Activated T-helper 17 cell treated with anti-CD3 and anti-CD28 coated beads, Interleukin-2, amount 50 U/mL, for 72 hours (primary cell): ENCODE measurements around the gene RASGRF1. TPM values are rescaled to one million over a fixed set of nuclear protein-coding genes. Genes with fewer than 3 reads are reported as not detected.
"Not testable (repeated sequence)": the region's sequence is repeated elsewhere in the genome, so short reads cannot be mapped to it uniquely, and the experiment has no call there.

ENCODE experiments used
- ATAC-seq: fragments of 150-1000 bp; cut with Tn5 transposase; replicated peaks from 2 replicates; pipeline ENCODE4 v1.10.0; 2021; ENCODE audit warnings: mild to moderate bottlenecking, moderate library complexity
- H3K27ac Mint-ChIP-seq: one replicate; pipeline ENCODE4 v1.8.0; 2022; ENCODE audit warnings: mixed read lengths
- H3K27me3 Mint-ChIP-seq: one replicate; pipeline ENCODE4 v1.8.0; 2022; ENCODE audit warnings: mixed read lengths
- H3K36me3 Mint-ChIP-seq: one replicate; pipeline ENCODE4 v1.8.0; 2022; ENCODE audit warnings: low read depth, mild to moderate bottlenecking, mixed read lengths
- H3K4me1 Mint-ChIP-seq: one replicate; pipeline ENCODE4 v1.8.0; 2022; ENCODE audit warnings: mixed read lengths
- H3K4me3 Mint-ChIP-seq: one replicate; pipeline ENCODE4 v1.8.0; 2022; ENCODE audit warnings: mild to moderate bottlenecking, mixed read lengths
- H3K9me3 Mint-ChIP-seq: one replicate; pipeline ENCODE4 v1.8.0; 2022; ENCODE audit warnings: mixed read lengths
- total RNA-seq, 2 donors: library from RNA; stranded (reverse); gene quantifications; one replicate each; pipeline ENCODE4 v1.2.3, GENCODE V29; 2022

Gene RASGRF1
- total RNA-seq, 2 donors from 2014 or later = not detected

- H3K4me3 Mint-ChIP-seq = no peak overlapping the region
- no peaks in the 10 kb centered on the region for H3K27me3 Mint-ChIP-seq
- peak overlapping the region; percentile 77 for H3K27ac Mint-ChIP-seq
- H3K36me3 Mint-ChIP-seq = peaks cover 94% of the 10 kb centered on the region
- peaks cover 2% of the 10 kb centered on the region for H3K9me3 Mint-ChIP-seq
- no peak for ATAC-seq
- H3K4me1 Mint-ChIP-seq = peaks cover 30% of the 10 kb centered on the region
These were observed 157.3 kb downstream of the RASGRF1 start for GRCh38 chr15:78933187-78933822.

- peaks cover 23% of the 10 kb centered on the region for H3K4me1 Mint-ChIP-seq
- H3K9me3 Mint-ChIP-seq = no peaks in the 10 kb centered on the region
These were observed 158.2 kb downstream of the RASGRF1 start for GRCh38 chr15:78932258-78932808.

DNA sequence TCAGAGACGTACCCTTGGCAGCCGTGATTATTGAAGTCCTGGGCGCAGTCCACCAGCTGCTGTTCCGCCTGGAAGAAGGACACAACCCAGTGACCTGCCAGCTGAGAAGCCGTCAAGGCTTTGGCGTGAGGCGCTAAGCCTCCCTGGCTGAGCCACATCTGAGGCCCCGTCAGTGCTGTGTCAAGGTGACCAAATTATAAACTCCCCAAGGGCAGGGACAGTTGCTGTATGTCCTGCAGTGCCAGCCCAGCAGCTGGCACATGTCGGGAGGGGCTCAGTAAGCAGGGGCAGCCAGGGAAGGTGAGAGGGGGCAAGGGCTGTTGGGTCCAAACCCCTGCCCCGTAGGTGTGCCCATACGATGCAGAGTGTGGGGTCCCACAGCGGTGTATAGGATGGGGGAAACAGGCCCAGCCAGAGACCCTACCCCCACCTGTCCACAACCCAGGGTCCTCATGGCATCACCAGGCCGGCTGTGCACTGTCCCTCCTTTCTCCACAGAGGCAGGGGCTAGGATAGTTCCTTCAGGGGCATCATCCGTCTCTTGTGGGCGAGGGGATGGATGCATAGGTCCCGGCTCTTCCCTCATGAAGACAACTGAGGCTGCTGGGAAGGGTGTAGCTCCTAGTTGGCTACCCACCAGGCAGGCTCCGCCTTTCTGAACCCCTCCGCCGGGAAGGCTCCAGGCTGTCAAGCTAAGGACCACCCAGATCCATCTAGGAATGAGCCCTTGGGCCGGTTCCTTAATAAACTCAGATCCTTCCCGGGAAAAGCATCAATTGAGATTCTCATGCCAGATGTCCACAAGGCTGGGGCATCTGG is 158.9 kb downstream of the RASGRF1 start:
- peak overlapping the region; percentile 52 for H3K27ac Mint-ChIP-seq
- no peak for ATAC-seq

More at GRCh38 chr15:78932258-78932808, 158.2 kb downstream of the RASGRF1 start:
- no peak for ATAC-seq
- peak overlapping the region; percentile 52 for H3K27ac Mint-ChIP-seq
- H3K36me3 Mint-ChIP-seq = peaks cover 94% of the 10 kb centered on the region
- H3K27me3 Mint-ChIP-seq = no peaks in the 10 kb centered on the region
- no peak overlapping the region for H3K4me3 Mint-ChIP-seq

DNA sequence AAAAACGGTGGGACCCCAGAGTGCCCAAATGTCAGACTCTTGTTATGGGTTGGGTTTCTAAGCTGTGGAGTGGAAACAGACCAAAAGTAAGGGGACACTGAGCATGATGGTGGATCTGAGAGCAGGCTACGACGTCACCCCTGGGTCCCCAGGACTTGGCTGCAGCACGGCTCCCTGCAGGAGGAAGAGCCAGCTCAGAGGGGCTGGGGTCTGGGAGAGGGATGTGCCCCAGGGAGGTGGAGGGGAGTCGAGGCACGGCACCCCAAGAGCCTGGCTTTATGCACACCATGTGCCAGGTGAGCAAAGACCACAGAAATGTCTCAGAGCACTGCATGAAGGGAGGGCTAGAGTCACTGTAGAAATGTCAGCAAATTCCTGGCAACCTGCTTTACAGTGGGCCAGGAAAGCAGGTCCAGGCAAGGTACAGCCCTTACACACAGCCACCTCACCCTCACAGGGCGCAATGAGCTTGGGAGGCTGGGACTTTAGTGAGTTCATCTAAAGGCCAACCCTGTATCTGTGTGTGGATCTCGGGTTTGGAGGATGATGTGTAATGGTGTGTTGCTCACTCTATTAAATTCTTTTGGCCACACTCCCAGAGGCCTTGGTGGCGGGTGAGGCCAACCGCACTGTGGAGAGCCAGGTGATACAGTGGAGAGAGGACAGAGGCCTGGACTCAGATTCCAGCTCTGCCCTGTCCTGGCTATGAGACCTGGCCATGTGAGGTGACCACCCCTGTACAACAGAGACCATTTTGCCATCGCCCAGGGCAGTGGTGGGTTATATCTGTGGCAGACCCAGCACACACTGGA is 159.8 kb downstream of the RASGRF1 start:
- ATAC-seq = no peak
- H3K9me3 Mint-ChIP-seq = no peaks in the 10 kb centered on the region
- H3K4me1 Mint-ChIP-seq = peaks cover 16% of the 10 kb centered on the region
- no peak overlapping the region for H3K4me3 Mint-ChIP-seq
- peak overlapping the region; percentile 52 for H3K27ac Mint-ChIP-seq
- peaks cover 94% of the 10 kb centered on the region for H3K36me3 Mint-ChIP-seq
- H3K27me3 Mint-ChIP-seq = no peaks in the 10 kb centered on the region

More for the DNA sequence above, 158.9 kb downstream of the RASGRF1 start:
- Mint-ChIP-seq H3K27me3 (no peaks in the 10 kb centered on the region), H3K4me1 (peaks cover 19% of the 10 kb centered on the region), H3K4me3 (no peak overlapping the region), H3K36me3 (peaks cover 94% of the 10 kb centered on the region), H3K9me3 (no peaks in the 10 kb centered on the region)

DNA sequence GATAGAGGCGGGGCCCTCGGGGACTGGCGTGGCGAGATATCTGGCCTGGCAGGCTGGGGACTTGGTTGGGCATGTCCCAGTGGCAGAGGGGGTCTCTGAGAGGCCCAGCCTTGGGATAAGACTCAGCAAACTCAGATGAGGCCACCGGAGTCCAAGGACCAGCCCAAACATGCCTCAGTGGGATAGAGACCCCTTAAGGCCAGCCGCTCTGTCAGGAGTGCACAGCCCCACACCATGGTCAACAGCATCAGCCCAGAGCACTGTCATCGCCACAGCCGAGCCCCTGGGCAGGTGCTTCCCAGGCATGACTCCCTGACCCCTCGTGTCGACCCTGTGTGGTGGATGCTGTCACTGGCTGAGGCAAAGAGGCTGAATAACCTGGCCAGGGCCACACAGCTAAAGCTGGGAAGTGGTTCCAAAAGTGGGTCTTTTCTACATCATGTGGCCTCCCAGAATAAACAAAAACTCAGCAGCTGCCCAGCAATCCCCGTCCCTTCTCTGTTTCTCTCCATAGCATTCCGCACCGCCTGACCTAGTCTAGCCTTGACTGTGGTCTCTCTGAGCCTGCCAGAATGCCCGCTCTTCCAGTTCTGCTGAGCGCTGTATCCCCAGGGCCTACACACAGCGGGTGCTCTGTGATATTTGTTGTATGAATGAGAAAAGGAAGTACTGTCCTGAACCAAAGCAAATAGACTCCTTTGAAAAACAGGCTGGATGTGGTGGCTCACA is 160.9 kb downstream of the RASGRF1 start:
- Mint-ChIP-seq H3K27ac (peak overlapping the region; percentile 7), H3K27me3 (no peaks in the 10 kb centered on the region), H3K4me3 (no peak overlapping the region), H3K4me1 (peaks cover 15% of the 10 kb centered on the region), H3K36me3 (peaks cover 94% of the 10 kb centered on the region), H3K9me3 (no peaks in the 10 kb centered on the region)
- no peak for ATAC-seq

GRCh38 chr15:78928616-78929093 is 161.9 kb downstream of the RASGRF1 start:
- Mint-ChIP-seq H3K27ac (no peak overlapping the region), H3K4me3 (no peak overlapping the region), H3K36me3 (peaks cover 94% of the 10 kb centered on the region), H3K9me3 (no peaks in the 10 kb centered on the region), H3K27me3 (no peaks in the 10 kb centered on the region), H3K4me1 (peaks cover 10% of the 10 kb centered on the region)
- no peak for ATAC-seq

GRCh38 chr15:78928176-78928575 is 162.4 kb downstream of the RASGRF1 start:
- ATAC-seq = not testable (repeated sequence)

DNA sequence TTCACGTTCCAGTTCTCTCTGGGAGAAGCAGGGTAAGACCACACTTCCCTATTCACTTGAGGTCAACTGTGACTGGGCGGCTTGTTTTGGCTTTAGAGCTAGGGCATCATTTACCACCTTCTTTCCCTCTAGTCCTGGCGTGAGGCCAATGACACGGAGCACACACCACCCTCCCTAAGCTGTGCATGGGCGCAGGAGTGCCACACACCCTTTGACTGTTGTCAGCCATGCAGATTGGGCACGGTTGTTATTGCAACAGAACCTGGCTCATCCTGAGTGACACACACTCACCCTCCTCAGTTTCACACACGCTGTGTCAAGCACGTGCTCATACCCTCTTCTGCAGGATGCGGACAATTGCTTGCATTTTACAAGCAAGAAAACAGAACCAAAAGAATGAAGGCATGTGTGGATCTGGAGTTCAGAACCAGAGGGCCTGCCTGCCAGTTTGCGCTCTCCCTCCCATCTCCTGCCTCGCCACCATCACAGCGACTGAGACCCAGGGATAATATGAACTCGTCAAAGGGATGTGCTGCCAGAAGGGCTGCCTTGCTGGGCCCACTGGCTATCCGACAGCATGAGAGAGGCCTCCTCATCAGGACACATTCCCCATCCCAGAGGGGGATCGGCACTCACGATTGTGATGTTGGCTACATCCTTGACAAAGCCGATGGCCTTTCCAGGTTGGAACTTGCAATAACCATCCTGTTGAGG is 163.3 kb downstream of the RASGRF1 start:
- Mint-ChIP-seq H3K4me3 (no peak overlapping the region), H3K36me3 (peaks cover 94% of the 10 kb centered on the region), H3K27ac (peak overlapping the region; percentile 15), H3K9me3 (no peaks in the 10 kb centered on the region), H3K27me3 (no peaks in the 10 kb centered on the region), H3K4me1 (no peaks in the 10 kb centered on the region)
- ATAC-seq = peak; percentile 3

More at GRCh38 chr15:78928176-78928575, 162.4 kb downstream of the RASGRF1 start:
- not testable (repeated sequence) for H3K4me1 Mint-ChIP-seq, H3K4me3 Mint-ChIP-seq, H3K27me3 Mint-ChIP-seq, H3K9me3 Mint-ChIP-seq
- Mint-ChIP-seq H3K27ac (peak overlapping the region; percentile 68), H3K36me3 (peaks cover 94% of the 10 kb centered on the region)

DNA sequence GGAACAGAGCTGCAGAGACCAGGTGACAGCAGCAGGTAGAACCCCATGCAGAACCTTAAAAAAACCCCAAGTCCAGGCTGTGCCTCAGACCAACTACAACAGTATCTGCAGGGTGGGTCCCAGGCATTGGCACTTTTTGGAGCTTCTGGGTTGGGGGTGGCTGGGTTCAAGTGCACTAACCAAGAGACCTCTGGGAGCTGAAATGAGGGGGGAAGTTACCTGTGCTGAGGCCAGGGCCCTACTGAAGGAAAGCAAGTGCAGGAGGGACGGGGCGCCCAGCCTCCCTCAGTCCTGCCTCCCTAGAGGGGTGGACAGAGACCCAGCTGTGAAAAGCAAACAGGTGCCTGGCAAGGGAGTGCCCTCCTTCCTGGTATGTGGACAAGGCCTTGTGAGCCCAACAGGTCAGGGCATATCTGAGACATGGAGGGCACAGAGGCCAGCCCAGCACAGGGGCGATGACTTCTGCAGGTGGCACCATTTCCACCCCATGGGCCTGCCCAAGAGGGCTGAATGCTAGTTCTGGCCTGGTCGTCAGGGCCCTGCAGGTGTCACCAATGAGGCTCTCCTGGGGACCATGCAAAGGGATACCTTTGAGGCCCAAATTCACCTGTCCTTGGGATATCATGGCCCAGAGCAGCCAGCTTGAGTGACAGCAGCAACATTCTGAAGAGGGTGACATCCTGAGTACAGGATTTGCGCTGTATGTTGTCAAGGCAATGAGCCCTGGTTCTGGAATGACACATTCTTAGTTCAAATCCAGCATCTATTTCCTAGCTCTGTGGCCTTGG is 164.4 kb downstream of the RASGRF1 start:
- peak overlapping the region; percentile 15 for H3K27ac Mint-ChIP-seq
- H3K4me3 Mint-ChIP-seq = no peak overlapping the region
- no peaks in the 10 kb centered on the region for H3K4me1 Mint-ChIP-seq
- no peaks in the 10 kb centered on the region for H3K27me3 Mint-ChIP-seq
- ATAC-seq = peak; percentile 14
- H3K36me3 Mint-ChIP-seq = peaks cover 99% of the 10 kb centered on the region
- no peaks in the 10 kb centered on the region for H3K9me3 Mint-ChIP-seq

- Mint-ChIP-seq H3K27ac (peak overlapping the region; percentile 20), H3K4me3 (no peak overlapping the region), H3K9me3 (no peaks in the 10 kb centered on the region), H3K4me1 (no peaks in the 10 kb centered on the region), H3K27me3 (no peaks in the 10 kb centered on the region), H3K36me3 (peaks cover 95% of the 10 kb centered on the region)
- no peak for ATAC-seq
These were observed 165.4 kb downstream of the RASGRF1 start for GRCh38 chr15:78925076-78925624.

DNA sequence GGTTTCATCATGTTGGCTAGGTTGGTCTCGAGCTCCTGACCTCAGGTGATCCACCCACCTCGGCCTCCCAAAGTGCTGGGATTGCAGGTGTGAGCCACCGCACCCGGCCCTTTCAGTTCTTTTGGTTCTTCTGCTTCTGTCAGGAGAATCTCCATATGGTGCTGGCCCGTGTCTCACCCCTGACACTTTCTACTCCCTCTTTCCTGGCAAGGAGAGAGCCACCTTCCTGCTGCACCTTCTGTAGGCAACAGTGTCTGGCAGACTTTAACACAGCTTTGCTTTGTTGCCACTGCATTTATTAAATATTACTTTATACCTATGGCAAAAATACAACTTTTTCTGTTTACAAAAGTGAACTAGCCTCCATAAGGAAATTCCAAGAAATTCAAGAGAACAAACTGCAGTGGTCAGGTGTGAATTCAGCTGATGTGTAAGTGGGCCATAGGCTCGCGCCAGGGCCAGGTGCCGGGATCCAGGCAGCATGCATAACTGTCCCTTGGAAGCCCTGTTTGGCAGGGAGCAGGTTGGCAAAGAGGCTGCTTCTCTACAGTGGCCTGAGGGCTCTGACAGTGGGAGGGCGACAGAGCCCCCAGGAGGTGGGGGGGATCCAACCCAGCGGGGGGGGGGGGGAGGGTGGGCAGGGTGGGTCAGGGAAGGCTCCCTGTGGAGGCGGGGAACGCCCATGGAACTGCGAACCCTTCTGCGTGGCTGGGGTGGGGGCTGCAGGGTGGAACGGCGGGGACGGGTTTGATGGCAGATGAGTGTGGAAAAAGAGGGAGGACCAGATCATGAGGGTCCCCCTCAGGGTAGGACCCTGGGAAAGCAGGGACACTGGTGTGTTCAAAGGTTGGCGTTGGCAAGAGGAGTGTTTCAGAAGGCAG is 166.9 kb downstream of the RASGRF1 start:
- H3K4me3 Mint-ChIP-seq = no peak overlapping the region
- H3K4me1 Mint-ChIP-seq = no peaks in the 10 kb centered on the region
- peaks cover 96% of the 10 kb centered on the region for H3K36me3 Mint-ChIP-seq
- no peaks in the 10 kb centered on the region for H3K9me3 Mint-ChIP-seq
- ATAC-seq = no peak
- no peaks in the 10 kb centered on the region for H3K27me3 Mint-ChIP-seq
- H3K27ac Mint-ChIP-seq = peak overlapping the region; percentile 77

GRCh38 chr15:78923015-78923414 is 167.6 kb downstream of the RASGRF1 start:
- Mint-ChIP-seq H3K27ac (no peak overlapping the region), H3K9me3 (no peaks in the 10 kb centered on the region), H3K36me3 (peaks cover 95% of the 10 kb centered on the region), H3K27me3 (no peaks in the 10 kb centered on the region), H3K4me1 (no peaks in the 10 kb centered on the region), H3K4me3 (no peak overlapping the region)
- no peak for ATAC-seq
